ENCODE measurements around the gene GPC6. TPM values are rescaled to one million over a fixed set of nuclear protein-coding genes. Genes with fewer than 3 reads are reported as not detected.

Gene GPC6
- total RNA-seq, 6 donors from 2014 or later: 1.3 to 7.3 (median 3.4) TPM

GRCh38 chr13:93345770-93346169 lies 119.2 kb downstream of the GPC6 start:
- TF ChIP-seq EP300 (IDR thresholded peaks at IDR 0.05): no peak
- TF ChIP-seq POLR2A (IDR thresholded peaks at IDR 0.05): no peak
- TF ChIP-seq, protein P1, sequence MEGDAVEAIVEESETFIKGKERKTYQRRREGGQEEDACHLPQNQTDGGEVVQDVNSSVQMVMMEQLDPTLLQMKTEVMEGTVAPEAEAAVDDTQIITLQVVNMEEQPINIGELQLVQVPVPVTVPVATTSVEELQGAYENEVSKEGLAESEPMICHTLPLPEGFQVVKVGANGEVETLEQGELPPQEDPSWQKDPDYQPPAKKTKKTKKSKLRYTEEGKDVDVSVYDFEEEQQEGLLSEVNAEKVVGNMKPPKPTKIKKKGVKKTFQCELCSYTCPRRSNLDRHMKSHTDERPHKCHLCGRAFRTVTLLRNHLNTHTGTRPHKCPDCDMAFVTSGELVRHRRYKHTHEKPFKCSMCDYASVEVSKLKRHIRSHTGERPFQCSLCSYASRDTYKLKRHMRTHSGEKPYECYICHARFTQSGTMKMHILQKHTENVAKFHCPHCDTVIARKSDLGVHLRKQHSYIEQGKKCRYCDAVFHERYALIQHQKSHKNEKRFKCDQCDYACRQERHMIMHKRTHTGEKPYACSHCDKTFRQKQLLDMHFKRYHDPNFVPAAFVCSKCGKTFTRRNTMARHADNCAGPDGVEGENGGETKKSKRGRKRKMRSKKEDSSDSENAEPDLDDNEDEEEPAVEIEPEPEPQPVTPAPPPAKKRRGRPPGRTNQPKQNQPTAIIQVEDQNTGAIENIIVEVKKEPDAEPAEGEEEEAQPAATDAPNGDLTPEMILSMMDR (IDR thresholded peaks at IDR 0.05): no peak
- TF ChIP-seq POLR2AphosphoS5 (IDR thresholded peaks at IDR 0.05): no peak
- no peaks in the 10 kb centered on the region for H3K27me3 ChIP-seq
- DNase-seq: no peak
- 44 to 54% methylated on average over 2 of the region's 2 CpGs for WGBS, 2 donors
- H3K36me3 ChIP-seq: no peaks in the 10 kb centered on the region
- no peaks in the 10 kb centered on the region for H3K4me1 ChIP-seq
- no peak overlapping the region for H3K4me3 ChIP-seq
- H3K27ac ChIP-seq: no peak overlapping the region
- peaks cover 0 to 3% (median 0%) of the 10 kb centered on the region in 4 donors for H3K9me3 ChIP-seq
- ATAC-seq (ENCODE audit: low FRiP score in 2 of 2): no peak

- H3K36me3 ChIP-seq: no peaks in the 10 kb centered on the region
- no peaks in the 10 kb centered on the region for H3K27me3 ChIP-seq
- TF ChIP-seq EP300 (IDR thresholded peaks at IDR 0.05) (no peak), POLR2AphosphoS5 (IDR thresholded peaks at IDR 0.05) (no peak), POLR2A (IDR thresholded peaks at IDR 0.05) (no peak)
- TF ChIP-seq, protein P1 (IDR thresholded peaks at IDR 0.05): no peak
- ATAC-seq (ENCODE audit: low FRiP score in 2 of 2) (no peak), DNase-seq (no peak)
- H3K9me3 ChIP-seq: no peaks in the 10 kb centered on the region
- no peak overlapping the region for H3K4me3 ChIP-seq
- WGBS, 2 donors: 87 to 90% methylated on average over 4 of the region's 4 CpGs
- no peak overlapping the region for H3K27ac ChIP-seq
- no peaks in the 10 kb centered on the region for H3K4me1 ChIP-seq
These were observed 126.0 kb downstream of the GPC6 start for GRCh38 chr13:93352616-93353015.

- DNase-seq (no peak), ATAC-seq (ENCODE audit: low FRiP score in 2 of 2) (no peak)
- Histone ChIP-seq H3K27ac (no peak overlapping the region), H3K4me3 (no peak overlapping the region), H3K36me3 (no peaks in the 10 kb centered on the region), H3K4me1 (no peaks in the 10 kb centered on the region), H3K27me3 (no peaks in the 10 kb centered on the region), H3K9me3 (no peaks in the 10 kb centered on the region)
- 52 to 69% methylated on average over 3 of the region's 3 CpGs for WGBS, 2 donors
- TF ChIP-seq POLR2AphosphoS5 (IDR thresholded peaks at IDR 0.05) (no peak), POLR2A (IDR thresholded peaks at IDR 0.05) (no peak), EP300 (IDR thresholded peaks at IDR 0.05) (no peak)
- TF ChIP-seq, protein P1 (IDR thresholded peaks at IDR 0.05): no peak
These were observed 128.5 kb downstream of the GPC6 start for GRCh38 chr13:93355094-93355493.

GRCh38 chr13:93356469-93356868 lies 129.9 kb downstream of the GPC6 start:
- WGBS, 2 donors: 89 to 98% methylated on average over 3 of the region's 3 CpGs
- TF ChIP-seq, protein P1 (IDR thresholded peaks at IDR 0.05): no peak
- TF ChIP-seq EP300 (IDR thresholded peaks at IDR 0.05) (no peak), POLR2A (IDR thresholded peaks at IDR 0.05) (no peak), POLR2AphosphoS5 (IDR thresholded peaks at IDR 0.05) (no peak)

DNA sequence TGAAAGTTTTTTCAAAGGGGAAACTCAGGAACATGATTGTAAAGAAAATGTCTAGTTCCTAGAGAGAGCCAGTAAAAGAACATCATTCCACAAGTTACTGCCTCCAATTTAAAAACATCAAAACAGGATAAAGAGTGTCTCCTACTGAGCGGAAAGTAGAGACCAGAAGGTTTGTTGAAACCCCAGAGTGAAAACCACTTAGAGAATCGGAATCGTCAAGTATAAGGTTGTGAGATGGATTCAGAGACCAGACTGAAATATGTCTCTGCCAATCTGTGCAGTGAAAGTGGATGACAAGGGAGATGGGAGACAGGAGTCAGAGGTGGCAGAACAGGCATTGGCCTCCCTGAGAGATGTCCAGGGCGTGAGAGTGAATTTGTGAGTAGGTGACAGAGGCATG lies 133.4 kb downstream of the GPC6 start:
- Histone ChIP-seq H3K4me1 (no peaks in the 10 kb centered on the region), H3K36me3 (no peaks in the 10 kb centered on the region), H3K4me3 (no peak overlapping the region), H3K9me3 (no peaks in the 10 kb centered on the region), H3K27ac (no peak overlapping the region), H3K27me3 (no peaks in the 10 kb centered on the region)
- no peak for ATAC-seq (ENCODE audit: low FRiP score in 2 of 2)
- TF ChIP-seq, protein P1 (IDR thresholded peaks at IDR 0.05): no peak
- TF ChIP-seq POLR2A (IDR thresholded peaks at IDR 0.05): no peak
- TF ChIP-seq POLR2AphosphoS5 (IDR thresholded peaks at IDR 0.05): no peak
- TF ChIP-seq EP300 (IDR thresholded peaks at IDR 0.05): no peak
- 71 to 92% methylated on average over 4 of the region's 4 CpGs for WGBS, 2 donors
- DNase-seq: no peak

More at GRCh38 chr13:93356469-93356868, 129.9 kb downstream of the GPC6 start:
- H3K4me3 ChIP-seq: no peak overlapping the region
- ATAC-seq (ENCODE audit: low FRiP score in 2 of 2): no peak
- no peaks in the 10 kb centered on the region for H3K9me3 ChIP-seq
- H3K4me1 ChIP-seq: no peaks in the 10 kb centered on the region
- no peaks in the 10 kb centered on the region for H3K27me3 ChIP-seq
- no peak overlapping the region for H3K27ac ChIP-seq
- no peaks in the 10 kb centered on the region for H3K36me3 ChIP-seq
- no peak for DNase-seq
